Esophagus muscularis mucosa (tissue), 3 donors: ENCODE data around the gene TMOD1.

Experiments used
- CTCF ChIP-seq, 3 experiments: fragments of 200-600 bp in 2 of 3; fragments of 450-650 bp in 1 of 3; sonication (generic) in 2 of 3; IDR thresholded peaks; one replicate each; pipeline ENCODE4 v1.5.1; 2017 to 2019; ENCODE audit warnings: antibody characterized with exemption in 3 of 3, mild to moderate bottlenecking in 2 of 3, moderate library complexity in 1 of 3
- POLR2A ChIP-seq: fragments of 450-650 bp; IDR thresholded peaks from one replicate; pipeline ENCODE4 v1.6.1; 2017; ENCODE audit warnings: antibody characterized with exemption, moderate library complexity, mild to moderate bottlenecking, low read depth
- POLR2AphosphoS5 ChIP-seq, 2 donors: sonication (generic); formaldehyde crosslinking; IDR thresholded peaks; one replicate each; pipeline ENCODE4 v1.6.1; 2017; ENCODE audit warnings: antibody characterized with exemption in 2 of 2

DNA sequence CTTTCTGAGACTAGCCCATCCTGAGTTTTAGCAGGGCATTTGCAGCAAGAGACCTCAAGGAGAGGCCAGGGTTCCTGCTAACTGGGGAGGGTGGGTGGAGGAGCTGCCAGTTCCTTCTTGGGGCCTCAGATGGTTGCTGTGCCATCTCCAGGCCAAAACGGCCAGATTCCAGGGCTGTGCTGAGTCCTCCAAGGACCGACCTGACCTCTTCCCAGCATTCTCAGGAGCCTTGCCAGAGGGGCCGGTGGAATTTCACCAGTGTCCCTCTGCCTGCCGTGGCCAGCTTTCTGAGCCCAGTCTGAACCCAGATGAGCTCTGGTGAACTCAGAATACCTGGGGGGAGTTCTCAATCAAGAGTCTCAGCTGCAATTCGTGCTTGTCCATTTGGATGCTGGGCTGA is 77.4 kb downstream of the TMOD1 start:
- TF ChIP-seq POLR2AphosphoS5 (IDR thresholded peaks at IDR 0.05), result no peak
- no peak for TF ChIP-seq CTCF (IDR thresholded peaks at IDR 0.05)
- TF ChIP-seq POLR2A, result no peak
